ENCODE results near the gene NEB.
"Not testable (repeated sequence)": the region's sequence is repeated elsewhere in the genome, so short reads cannot be mapped to it uniquely, and the experiment has no call there.

NEB gene

GRCh38 chr2:151607459-151608424 lies 126.5 kb downstream of the NEB start:
- not testable (repeated sequence) for DNase-seq

DNA sequence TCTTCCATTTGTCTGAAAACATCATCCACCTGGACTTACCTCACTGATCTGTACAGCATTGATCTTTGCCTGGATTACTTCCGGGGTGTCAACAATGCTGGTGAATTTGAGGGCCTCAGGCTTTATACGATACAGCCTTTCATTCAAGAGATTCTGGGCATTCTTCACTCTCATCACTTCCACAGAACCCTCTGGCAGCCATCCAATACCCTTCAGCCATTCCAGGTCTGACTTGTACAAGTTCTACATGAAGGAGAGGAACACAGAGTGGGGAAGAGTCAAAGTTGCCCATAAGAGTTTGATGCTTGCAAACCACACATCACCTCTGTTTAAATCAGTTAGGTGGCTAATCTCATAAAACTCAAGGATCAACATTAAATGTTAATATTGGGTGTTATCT lies 130.7 kb downstream of the NEB start:
- DNase-seq: not testable (repeated sequence)

DNA sequence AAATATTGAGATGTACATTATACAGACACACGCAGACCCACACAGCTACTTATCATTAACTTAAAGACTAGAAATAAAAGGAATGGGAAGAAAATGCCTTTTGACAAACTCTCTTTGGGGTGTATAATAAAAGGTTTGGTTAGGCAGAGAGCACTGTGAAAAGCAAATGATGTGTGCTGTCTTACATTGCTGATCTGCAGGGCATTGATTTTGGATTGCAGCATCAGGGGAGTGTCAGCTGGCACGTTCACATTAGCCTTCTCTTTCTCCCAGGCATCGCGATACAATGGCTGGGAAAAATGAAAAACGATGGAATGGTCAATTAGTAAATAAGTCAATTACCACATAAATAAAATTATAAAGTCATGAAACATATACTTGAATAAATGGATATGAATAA lies 131.9 kb downstream of the NEB start:
- not testable (repeated sequence) for DNase-seq

- DNase-seq: not testable (repeated sequence)
Measured at GRCh38 chr2:151601803-151602202, 132.5 kb downstream of the NEB start.

- DNase-seq: not testable (repeated sequence)
Measured at GRCh38 chr2:151596903-151597608, 137.2 kb downstream of the NEB start.

DNA sequence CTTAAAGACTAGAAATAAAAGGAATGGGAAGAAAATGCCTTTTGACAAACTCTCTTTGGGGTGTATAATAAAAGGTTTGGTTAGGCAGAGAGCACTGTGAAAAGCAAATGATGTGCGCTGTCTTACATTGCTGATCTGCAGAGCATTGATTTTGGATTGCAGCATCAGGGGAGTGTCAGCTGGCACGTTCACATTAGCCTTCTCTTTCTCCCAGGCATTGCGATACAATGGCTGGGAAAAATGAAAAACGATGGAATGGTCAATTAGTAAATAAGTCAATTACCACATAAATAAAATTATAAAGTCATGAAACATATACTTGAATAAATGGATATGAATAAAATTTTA lies 142.4 kb downstream of the NEB start:
- DNase-seq: not testable (repeated sequence)

- DNase-seq: not testable (repeated sequence)
Measured at GRCh38 chr2:151591250-151591907, 142.9 kb downstream of the NEB start.

DNA sequence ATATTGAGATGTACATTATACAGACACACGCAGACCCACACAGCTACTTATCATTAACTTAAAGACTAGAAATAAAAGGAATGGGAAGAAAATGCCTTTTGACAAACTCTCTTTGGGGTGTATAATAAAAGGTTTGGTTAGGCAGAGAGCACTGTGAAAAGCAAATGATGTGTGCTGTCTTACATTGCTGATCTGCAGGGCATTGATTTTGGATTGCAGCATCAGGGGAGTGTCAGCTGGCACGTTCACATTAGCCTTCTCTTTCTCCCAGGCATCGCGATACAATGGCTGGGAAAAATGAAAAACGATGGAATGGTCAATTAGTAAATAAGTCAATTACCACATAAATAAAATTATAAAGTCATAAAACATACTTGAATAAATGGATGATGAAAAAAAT lies 153.0 kb downstream of the NEB start:
- not testable (repeated sequence) for DNase-seq

DNA sequence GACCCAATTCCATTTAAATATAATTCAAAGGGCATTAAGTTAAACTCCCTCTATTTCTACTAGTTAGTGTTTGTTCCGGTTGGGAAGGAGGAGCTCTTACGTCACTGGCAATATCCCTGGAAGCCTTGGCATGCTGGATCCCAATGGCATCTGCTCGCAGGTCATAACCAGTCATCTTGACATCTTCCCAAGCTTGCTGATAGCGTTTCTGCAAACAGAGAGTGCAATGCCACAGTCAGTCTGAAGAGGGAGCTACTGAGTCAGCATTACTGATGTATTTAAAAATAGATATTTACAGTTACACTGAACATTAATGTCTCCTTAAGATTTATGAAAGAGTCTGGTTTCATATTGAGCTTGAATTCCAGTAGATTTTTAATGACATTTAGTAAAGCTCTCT lies 153.6 kb downstream of the NEB start:
- DNase-seq: not testable (repeated sequence)

GRCh38 chr2:151577116-151577515 lies 157.2 kb downstream of the NEB start:
- DNase-seq: no peak

GRCh38 chr2:151576080-151576479 lies 158.2 kb downstream of the NEB start:
- no peak for DNase-seq

GRCh38 chr2:151575338-151575737 lies 158.9 kb downstream of the NEB start:
- DNase-seq: no peak

- DNase-seq: no peak
Measured at GRCh38 chr2:151570191-151570590, 164.1 kb downstream of the NEB start.

- no peak for DNase-seq
Measured at GRCh38 chr2:151569167-151569566, 165.1 kb downstream of the NEB start.

DNA sequence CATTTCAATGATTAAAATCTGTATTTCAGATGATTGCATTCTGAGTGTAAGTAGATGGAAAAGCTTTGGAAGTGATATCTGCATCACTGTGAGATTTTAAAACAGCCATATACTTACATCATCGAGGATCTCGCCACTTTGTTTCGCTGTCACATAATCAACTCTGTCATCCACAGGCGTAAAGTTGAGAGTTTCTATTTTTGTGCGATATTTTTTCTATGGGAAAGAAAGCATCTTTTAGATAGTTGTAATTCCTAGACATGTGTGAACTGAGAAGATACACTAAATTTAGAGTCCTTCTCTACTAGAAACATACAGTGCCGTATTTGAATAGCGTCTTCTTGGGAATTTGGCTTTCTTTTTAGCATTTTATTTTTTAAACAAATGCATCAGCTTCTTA lies 165.8 kb downstream of the NEB start:
- DNase-seq: no peak

DNA sequence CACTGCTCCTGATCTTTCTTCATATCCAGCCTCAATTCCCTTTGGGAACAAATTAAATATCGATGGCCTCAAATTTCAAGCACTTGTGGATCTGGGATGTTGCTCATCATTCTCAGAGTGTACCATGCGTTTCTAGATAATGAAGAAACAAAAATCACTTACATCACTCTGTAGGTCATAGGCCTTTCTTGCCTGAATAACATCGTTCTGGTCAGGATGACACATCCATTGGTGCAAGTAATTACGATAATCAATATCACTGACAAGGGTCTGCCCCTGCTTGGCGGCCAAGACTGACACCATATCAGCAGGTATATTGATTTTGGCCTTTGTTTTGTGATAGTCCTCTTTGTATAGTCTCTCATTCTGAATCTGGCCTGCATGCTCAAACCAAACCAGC lies 167.3 kb downstream of the NEB start:
- no peak for DNase-seq

GRCh38 chr2:151562398-151562797 lies 171.9 kb downstream of the NEB start:
- DNase-seq: no peak

DNA sequence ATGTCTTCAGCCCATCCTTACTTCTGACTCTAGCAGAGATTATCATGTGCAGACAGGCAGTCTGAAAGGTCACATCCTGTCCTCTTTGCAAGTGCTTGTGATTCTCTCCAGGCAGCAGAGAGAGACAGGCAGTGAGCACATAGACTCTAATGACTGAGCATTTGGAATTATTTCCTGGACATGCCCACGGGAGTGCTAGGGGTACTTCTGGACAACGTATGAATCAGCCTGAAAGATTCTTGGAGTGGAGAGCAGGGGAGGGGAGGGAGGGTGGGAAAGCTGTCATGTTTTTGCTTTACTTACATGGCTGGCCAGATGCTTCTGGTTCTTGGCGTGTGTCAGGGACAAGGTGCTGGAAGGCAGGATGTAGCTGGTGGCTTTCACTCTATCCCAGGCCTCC lies 174.0 kb downstream of the NEB start:
- no peak for DNase-seq

GRCh38 chr2:151559431-151559830 lies 174.8 kb downstream of the NEB start:
- DNase-seq: not testable (repeated sequence)

GRCh38 chr2:151557883-151558282 lies 176.4 kb downstream of the NEB start:
- not testable (repeated sequence) for DNase-seq

GRCh38 chr2:151556121-151556520 lies 178.2 kb downstream of the NEB start:
- DNase-seq: no peak

GRCh38 chr2:151552287-151552686 lies 182.0 kb downstream of the NEB start:
- no peak for DNase-seq

GRCh38 chr2:151551556-151551955 lies 182.7 kb downstream of the NEB start:
- no peak for DNase-seq

GRCh38 chr2:151549191-151549590 lies 185.1 kb downstream of the NEB start:
- DNase-seq: no peak

Data from activated CD4-positive, alpha-beta T cell treated with anti-CD3 and anti-CD28 coated beads for 48 hours (primary cell).